Transverse colon (tissue), 3 donors: ENCODE data around the gene WNK2.

Source experiments
- CTCF ChIP-seq, 5 experiments: fragments of 200-600 bp in 3 of 5; fragments of 450-650 bp in 2 of 5; sonication (generic) in 3 of 5; IDR thresholded peaks; 1 replicate in 2 of 5; 2 replicates in 3 of 5; pipeline ENCODE4 v1.5.1; 2016 to 2017; ENCODE audit warnings: antibody characterized with exemption in 5 of 5, inconsistent platforms in 3 of 5, mild to moderate bottlenecking in 2 of 5, moderate library complexity in 1 of 5
- POLR2A ChIP-seq: fragments of 450-650 bp; IDR thresholded peaks from one replicate; pipeline ENCODE4 v1.6.1; 2016; ENCODE audit warnings: antibody characterized with exemption, mild to moderate bottlenecking, moderate library complexity

DNA sequence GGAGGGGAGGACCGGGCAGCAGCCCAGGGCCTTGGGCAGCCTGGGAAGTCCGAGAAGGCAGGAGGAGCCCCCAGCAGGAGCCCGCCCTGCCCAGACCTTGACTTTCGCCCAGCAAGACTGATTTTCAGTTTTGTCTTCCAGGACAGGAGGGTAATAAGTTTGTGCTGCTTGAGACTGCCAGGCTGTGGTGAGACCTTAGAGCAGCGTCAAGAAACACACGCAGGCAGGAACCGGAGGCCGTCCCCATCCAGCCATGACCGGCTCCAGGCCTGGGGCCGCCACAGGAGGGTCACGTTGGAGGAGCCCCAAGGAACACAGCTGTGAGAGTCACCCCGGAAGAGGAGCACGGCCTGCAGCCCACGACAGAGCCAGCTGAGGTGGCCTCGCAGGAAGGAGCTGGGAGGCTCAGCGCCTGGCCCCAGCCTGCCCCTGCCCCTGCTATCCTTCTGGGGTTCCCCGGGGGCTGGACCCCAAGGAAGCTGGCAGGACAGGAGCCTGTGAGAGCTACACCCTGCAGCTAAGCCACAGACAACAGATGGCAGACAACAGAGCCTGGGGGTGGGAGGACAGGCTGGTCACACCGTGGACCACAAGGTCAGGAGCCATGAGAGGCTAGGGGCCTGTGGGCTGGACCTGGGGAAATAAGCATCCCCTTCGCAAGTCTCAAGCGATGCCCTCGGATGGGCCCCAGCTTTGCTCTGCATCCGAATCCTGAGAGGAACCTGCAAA, 141.5 kb downstream of the WNK2 start:
- TF ChIP-seq POLR2A (no peak), CTCF (IDR thresholded peaks at IDR 0.05) (no peak)
